HEK293T (cell line): ENCODE results near the gene PPFIBP2.

Experiments used
- CTCF ChIA-PET: fragments of 350-600 bp; formaldehyde crosslinking; extraction: SDS; loops from one replicate; lab custom pipeline; 2021; ENCODE audit warnings: antibody characterized with exemption, inconsistent platforms; lab: Yijun Ruan, JAX
- POLR2A ChIA-PET: fragments of 350-600 bp; formaldehyde crosslinking; extraction: SDS; loops from one replicate; lab custom pipeline; 2020; ENCODE audit warnings: antibody characterized with exemption, inconsistent platforms; lab: Yijun Ruan, JAX
- DNase-seq: peaks from one replicate; pipeline ENCODE4 v3.0.0; 2012; ENCODE audit warnings: mixed read lengths; ENCODE audit errors: extremely low spot score
- ARNT ChIP-seq: fragments of 450-650 bp; IDR thresholded peaks from 2 replicates; pipeline ENCODE4 v1.6.1; 2017; ENCODE audit warnings: mild to moderate bottlenecking
- BHLHE40 ChIP-seq: fragments of 450-650 bp; IDR thresholded peaks from 2 replicates; pipeline ENCODE4 v1.6.1; 2016; ENCODE audit warnings: mild to moderate bottlenecking, moderate library complexity, borderline replicate concordance
- CTBP1 ChIP-seq: fragments of 450-650 bp; IDR thresholded peaks from 2 replicates; pipeline ENCODE4 v1.6.1; 2016; ENCODE audit warnings: borderline replicate concordance
- ELF4 ChIP-seq: fragments of 450-650 bp; IDR thresholded peaks from 2 replicates; pipeline ENCODE4 v1.6.1; 2017; ENCODE audit warnings: antibody characterized with exemption
- FOXA1 ChIP-seq: fragments of 450-650 bp; IDR thresholded peaks from 2 replicates; pipeline ENCODE4 v1.6.1; 2016; ENCODE audit warnings: mild to moderate bottlenecking
- FOXK2 ChIP-seq: fragments of 450-650 bp; IDR thresholded peaks from 2 replicates; pipeline ENCODE4 v1.6.1; 2016; ENCODE audit warnings: mild to moderate bottlenecking
- FOXM1 ChIP-seq: fragments of 450-650 bp; IDR thresholded peaks from 2 replicates; pipeline ENCODE4 v1.6.1; 2017; ENCODE audit warnings: mild to moderate bottlenecking, borderline replicate concordance
- HDGF ChIP-seq: fragments of 450-650 bp; IDR thresholded peaks from 2 replicates; pipeline ENCODE4 v1.6.1; 2017; ENCODE audit warnings: antibody characterized with exemption, borderline replicate concordance
- L3MBTL2 ChIP-seq: fragments of 450-650 bp; conservative IDR thresholded peaks from 2 replicates; pipeline ENCODE4 v1.6.1; 2016; ENCODE audit warnings: mild to moderate bottlenecking
- LEF1 ChIP-seq: fragments of 450-650 bp; IDR thresholded peaks from 2 replicates; pipeline ENCODE4 v1.6.1; 2017; ENCODE audit warnings: mild to moderate bottlenecking, borderline replicate concordance
- NFRKB ChIP-seq: fragments of 450-650 bp; IDR thresholded peaks from 2 replicates; pipeline ENCODE4 v1.6.1; 2016; ENCODE audit warnings: mild to moderate bottlenecking, moderate library complexity
- PKNOX1 ChIP-seq: fragments of 450-650 bp; IDR thresholded peaks from 2 replicates; pipeline ENCODE4 v1.6.1; 2016
- SP1 ChIP-seq: fragments of 450-650 bp; IDR thresholded peaks from 2 replicates; pipeline ENCODE4 v1.6.1; 2017
- SUZ12 ChIP-seq: fragments of 450-650 bp; IDR thresholded peaks from 2 replicates; pipeline ENCODE4 v1.6.1; 2016; ENCODE audit warnings: mild to moderate bottlenecking
- TARDBP ChIP-seq: fragments of 450-650 bp; IDR thresholded peaks from 2 replicates; pipeline ENCODE4 v1.6.1; 2016
- ZNF384 ChIP-seq: fragments of 450-650 bp; IDR thresholded peaks from 2 replicates; pipeline ENCODE4 v1.6.1; 2016

The PPFIBP2 gene

DNA sequence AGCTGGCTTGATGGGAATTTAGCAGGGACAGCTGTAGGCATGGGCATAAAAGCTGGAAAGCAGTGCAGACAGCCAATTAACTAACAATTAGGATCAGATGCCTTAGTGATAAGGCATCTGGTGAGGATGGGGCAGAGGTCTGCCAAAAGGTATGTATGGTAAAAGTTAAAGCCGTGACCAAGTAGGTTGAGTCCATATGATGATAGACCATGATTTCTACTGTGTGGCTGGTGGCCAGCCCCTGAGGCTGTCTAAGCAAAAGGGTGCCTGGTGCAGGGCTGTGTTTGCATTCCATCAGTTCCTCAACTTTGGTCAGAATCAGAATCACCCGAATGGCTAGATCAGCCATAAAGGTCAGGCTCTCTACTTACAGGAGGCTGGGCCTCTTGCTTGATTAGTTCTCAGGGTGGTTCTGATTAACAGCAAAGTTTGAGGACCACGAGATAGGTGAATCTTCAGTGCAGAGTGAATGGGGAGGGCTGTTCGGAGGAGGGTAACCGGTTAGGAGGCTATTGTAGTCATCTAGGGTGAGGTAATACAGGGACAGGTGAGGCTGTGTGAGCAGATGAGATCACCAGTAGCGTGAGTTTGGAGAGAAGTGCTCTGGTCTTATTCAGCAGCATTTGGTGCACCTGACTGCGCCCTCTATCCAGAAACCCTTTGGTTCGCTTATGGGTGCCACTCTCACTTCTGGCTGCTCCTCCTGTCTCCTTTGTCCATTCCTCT is 27.2 kb downstream of the PPFIBP2 start:
- ChIA-PET POLR2A (no interaction called here), CTCF (no interaction called here)
- no peak for TF ChIP-seq PKNOX1
- no peak for TF ChIP-seq L3MBTL2
- TF ChIP-seq SP1 = no peak
- TF ChIP-seq ZNF384 = no peak
- no peak for TF ChIP-seq FOXK2
- TF ChIP-seq FOXM1 = no peak
- TF ChIP-seq SUZ12 = no peak
- no peak for TF ChIP-seq ARNT
- TF ChIP-seq CTBP1 = no peak
- TF ChIP-seq NFRKB = no peak
- TF ChIP-seq BHLHE40 = no peak
- no peak for TF ChIP-seq HDGF
- TF ChIP-seq LEF1 = no peak
- no peak for TF ChIP-seq TARDBP
- no peak for TF ChIP-seq FOXA1
- TF ChIP-seq ELF4 = no peak
- no peak for DNase-seq

DNA sequence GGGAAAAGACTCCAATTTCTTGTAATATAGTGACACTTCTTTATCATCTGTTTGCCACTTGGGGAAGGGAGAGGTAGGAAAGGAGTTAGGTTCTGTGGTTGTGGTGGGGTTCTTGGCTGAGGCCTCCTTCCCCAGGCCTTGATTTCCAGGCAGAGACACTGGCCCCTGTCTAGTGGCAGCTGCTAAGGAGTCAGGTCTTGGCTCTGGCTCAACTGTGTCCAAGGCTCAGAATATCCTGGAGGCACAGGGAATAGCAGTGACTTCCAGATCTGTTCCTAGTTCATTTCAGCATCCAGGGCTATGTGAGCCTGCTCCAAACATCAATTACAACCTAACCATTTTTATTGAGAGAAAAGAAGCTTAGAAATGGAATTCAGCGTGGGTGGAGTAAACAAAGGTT is 29.5 kb downstream of the PPFIBP2 start:
- TF ChIP-seq TARDBP (no peak), BHLHE40 (no peak), FOXM1 (no peak)
- no peak for DNase-seq
- CTCF ChIA-PET = no interaction called here
- POLR2A ChIA-PET = no interaction called here

DNA sequence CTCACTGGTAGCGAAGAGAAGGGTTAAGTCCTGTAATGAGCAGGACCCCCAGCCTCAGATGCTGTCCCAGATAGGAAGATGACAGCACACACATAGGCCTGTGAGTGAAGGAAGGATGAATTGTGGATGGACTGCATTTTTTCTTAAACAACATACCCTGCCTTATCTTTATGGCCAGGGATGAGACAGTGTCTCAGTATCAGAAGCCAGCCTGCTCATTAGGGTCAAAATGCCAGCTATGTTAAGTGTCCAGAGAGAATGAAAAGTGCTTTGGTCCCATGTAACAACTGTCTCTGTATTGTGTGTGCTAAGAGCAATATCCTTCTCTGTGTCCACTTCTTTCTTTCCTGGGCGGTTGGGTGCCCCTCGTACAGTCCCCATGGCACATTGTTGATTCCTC is 30.2 kb downstream of the PPFIBP2 start:
- POLR2A ChIA-PET = no interaction called here
- no peak for DNase-seq
- no peak for TF ChIP-seq HDGF
- TF ChIP-seq NFRKB = no peak
- TF ChIP-seq L3MBTL2 = no peak
- no peak for TF ChIP-seq TARDBP
- TF ChIP-seq FOXM1 = no peak
- TF ChIP-seq SP1 = no peak
- TF ChIP-seq ELF4 = no peak
- no peak for TF ChIP-seq CTBP1
- TF ChIP-seq ZNF384 = no peak
- no peak for TF ChIP-seq FOXA1
- no peak for TF ChIP-seq FOXK2
- TF ChIP-seq BHLHE40 = no peak
- CTCF ChIA-PET = interaction anchor here (0.7 kb wide), 1 partner anchor 114 kb away, joined by 7 read pairs; no protein-coding TSS in a partner anchor

GRCh38 chr11:7545611-7546010 is 31.8 kb downstream of the PPFIBP2 start:
- no peak for TF ChIP-seq ELF4
- TF ChIP-seq NFRKB = no peak
- TF ChIP-seq TARDBP = no peak
- no peak for TF ChIP-seq LEF1
- TF ChIP-seq FOXA1 = no peak
- TF ChIP-seq L3MBTL2 = no peak
- TF ChIP-seq SP1 = no peak
- TF ChIP-seq PKNOX1 = no peak
- TF ChIP-seq HDGF = no peak
- TF ChIP-seq ZNF384 = no peak
- no peak for TF ChIP-seq FOXM1
- no peak for TF ChIP-seq CTBP1
- TF ChIP-seq ARNT = no peak
- no peak for TF ChIP-seq FOXK2
- TF ChIP-seq SUZ12 = no peak
- TF ChIP-seq BHLHE40 = no peak
- POLR2A ChIA-PET = no interaction called here
- no peak for DNase-seq
- CTCF ChIA-PET = no interaction called here

- POLR2A ChIA-PET = no interaction called here
- TF ChIP-seq NFRKB (no peak), ARNT (no peak)
- CTCF ChIA-PET = no interaction called here
- DNase-seq = no peak
Observed at GRCh38 chr11:7546324-7546791, 32.6 kb downstream of the PPFIBP2 start.

DNA sequence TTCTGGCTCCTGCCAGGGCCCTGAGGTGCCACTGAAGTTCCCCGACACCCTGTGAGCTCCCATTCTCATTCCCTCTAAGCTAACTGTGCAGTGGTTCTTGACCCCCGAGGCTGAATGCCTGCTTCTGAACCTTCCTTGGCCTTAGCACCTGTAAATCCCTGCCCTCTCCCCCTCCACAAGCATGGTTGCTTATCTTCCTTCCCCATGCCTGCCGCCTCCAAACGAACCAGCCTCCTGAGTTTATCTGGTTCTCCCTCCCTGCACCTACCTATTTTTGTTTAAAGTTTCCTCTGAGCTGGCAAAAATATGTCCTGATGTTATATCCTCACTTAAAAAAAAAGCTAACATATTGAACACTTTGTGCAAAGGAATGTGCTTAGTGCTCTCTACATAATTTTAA is 33.9 kb downstream of the PPFIBP2 start:
- POLR2A ChIA-PET = no interaction called here
- CTCF ChIA-PET = interaction anchor here (0.7 to 1.6 kb wide), 3 partner anchors 24 to 143 kb away, joined by 3 to 6 read pairs (median 3); no protein-coding TSS in a partner anchor
- TF ChIP-seq ZNF384 (no peak), HDGF (no peak), FOXA1 (no peak), ARNT (no peak), SP1 (no peak), PKNOX1 (no peak), L3MBTL2 (no peak)
- no peak for DNase-seq
